ENCODE results near the gene GRIA4.

Gene GRIA4

GRCh38 chr11:105774899-105775298 is 165.0 kb downstream of the GRIA4 start:
- H3K27ac ChIP-seq (ENCODE audit: low read depth, low read length), result no peak overlapping the region
- no peaks in the 10 kb centered on the region; the same call in 1 of the 2 replicates for H3K36me3 ChIP-seq (ENCODE audit: low read length)
- H3K4me2 ChIP-seq (ENCODE audit: low read depth, low read length, poor library complexity, severe bottlenecking), result no peak overlapping the region
- H3K79me2 ChIP-seq (ENCODE audit: insufficient read depth, low read length), result no peaks in the 10 kb centered on the region
- H3K9me3 ChIP-seq (ENCODE audit: insufficient read depth, low read length), result no peaks in the 10 kb centered on the region
- TF ChIP-seq EZH2phosphoT487 (conservative IDR thresholded peaks at IDR 0.05; ENCODE audit: low read length), result no peak
- TF ChIP-seq, protein P1, sequence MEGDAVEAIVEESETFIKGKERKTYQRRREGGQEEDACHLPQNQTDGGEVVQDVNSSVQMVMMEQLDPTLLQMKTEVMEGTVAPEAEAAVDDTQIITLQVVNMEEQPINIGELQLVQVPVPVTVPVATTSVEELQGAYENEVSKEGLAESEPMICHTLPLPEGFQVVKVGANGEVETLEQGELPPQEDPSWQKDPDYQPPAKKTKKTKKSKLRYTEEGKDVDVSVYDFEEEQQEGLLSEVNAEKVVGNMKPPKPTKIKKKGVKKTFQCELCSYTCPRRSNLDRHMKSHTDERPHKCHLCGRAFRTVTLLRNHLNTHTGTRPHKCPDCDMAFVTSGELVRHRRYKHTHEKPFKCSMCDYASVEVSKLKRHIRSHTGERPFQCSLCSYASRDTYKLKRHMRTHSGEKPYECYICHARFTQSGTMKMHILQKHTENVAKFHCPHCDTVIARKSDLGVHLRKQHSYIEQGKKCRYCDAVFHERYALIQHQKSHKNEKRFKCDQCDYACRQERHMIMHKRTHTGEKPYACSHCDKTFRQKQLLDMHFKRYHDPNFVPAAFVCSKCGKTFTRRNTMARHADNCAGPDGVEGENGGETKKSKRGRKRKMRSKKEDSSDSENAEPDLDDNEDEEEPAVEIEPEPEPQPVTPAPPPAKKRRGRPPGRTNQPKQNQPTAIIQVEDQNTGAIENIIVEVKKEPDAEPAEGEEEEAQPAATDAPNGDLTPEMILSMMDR (IDR thresholded peaks at IDR 0.05; ENCODE audit: insufficient read depth, low read length, poor library complexity, severe bottlenecking), result no peak
- no peak overlapping the region for H2AFZ ChIP-seq (ENCODE audit: low read depth, low read length, severe bottlenecking)
- H4K20me1 ChIP-seq (ENCODE audit: low read depth, low read length), result no peaks in the 10 kb centered on the region
- H3K9me2 ChIP-seq (replicated peaks; ENCODE audit: insufficient read depth, low read length), result no peaks in the 10 kb centered on the region
- H3F3A ChIP-seq (ENCODE audit: insufficient read depth), result no peaks in the 10 kb centered on the region
- no peak overlapping the region for H3K9ac ChIP-seq (ENCODE audit: low read length)
- H3K4me3 ChIP-seq (ENCODE audit: insufficient read depth, low read length, poor library complexity, severe bottlenecking), result no peak overlapping the region
- no peaks in the 10 kb centered on the region for H3K27me3 ChIP-seq (ENCODE audit: low read length)

DNA sequence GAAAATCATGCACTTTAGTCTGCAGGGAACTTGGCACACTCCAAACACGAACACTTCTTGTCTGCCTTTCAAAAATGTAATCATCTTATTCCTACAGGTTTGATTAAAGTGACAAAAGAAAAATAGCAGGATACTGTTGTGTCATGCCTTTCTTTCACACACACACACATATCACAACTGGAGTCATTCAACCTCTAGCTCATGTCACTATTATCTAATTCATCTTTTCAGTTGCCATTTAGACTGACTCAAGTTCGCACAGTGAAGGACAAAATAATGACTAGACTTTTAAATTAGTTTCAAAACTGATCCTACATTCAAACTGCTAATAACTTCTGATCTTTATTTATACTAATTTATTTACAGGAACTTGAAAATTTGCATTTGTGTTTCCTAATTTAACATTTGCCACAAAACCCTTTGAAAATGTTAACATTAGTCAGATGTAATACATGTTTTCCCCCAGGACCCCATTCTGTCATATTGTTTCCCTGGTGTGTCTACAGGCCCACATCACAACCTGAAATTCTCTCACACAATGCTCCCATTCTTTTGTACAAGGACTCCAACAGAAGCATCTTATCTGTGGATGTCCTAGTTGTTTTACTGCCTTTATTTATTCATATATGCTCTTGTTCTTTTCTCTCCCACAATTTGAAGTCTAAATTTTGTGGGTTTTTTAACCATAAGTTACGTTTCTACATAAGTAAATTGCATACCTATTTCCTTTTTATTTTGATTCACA is 171.1 kb downstream of the GRIA4 start:
- no peak for TF ChIP-seq EZH2phosphoT487 (conservative IDR thresholded peaks at IDR 0.05; ENCODE audit: low read length)
- TF ChIP-seq, protein P1 (IDR thresholded peaks at IDR 0.05; ENCODE audit: insufficient read depth, low read length, poor library complexity, severe bottlenecking), result no peak
- Histone ChIP-seq H3F3A (ENCODE audit: insufficient read depth) (no peaks in the 10 kb centered on the region), H2AFZ (ENCODE audit: low read depth, low read length, severe bottlenecking) (no peak overlapping the region), H3K9me2 (replicated peaks; ENCODE audit: insufficient read depth, low read length) (no peaks in the 10 kb centered on the region), H3K9me3 (ENCODE audit: insufficient read depth, low read length) (no peaks in the 10 kb centered on the region), H3K27ac (ENCODE audit: low read depth, low read length) (no peak overlapping the region), H3K36me3 (ENCODE audit: low read length) (no peaks in the 10 kb centered on the region; the same call in 1 of the 2 replicates), H3K4me3 (ENCODE audit: insufficient read depth, low read length, poor library complexity, severe bottlenecking) (no peak overlapping the region), H3K27me3 (ENCODE audit: low read length) (no peaks in the 10 kb centered on the region), H4K20me1 (ENCODE audit: low read depth, low read length) (no peaks in the 10 kb centered on the region), H3K79me2 (ENCODE audit: insufficient read depth, low read length) (no peaks in the 10 kb centered on the region), H3K4me2 (ENCODE audit: low read depth, low read length, poor library complexity, severe bottlenecking) (no peak overlapping the region), H3K9ac (ENCODE audit: low read length) (no peak overlapping the region)

DNA sequence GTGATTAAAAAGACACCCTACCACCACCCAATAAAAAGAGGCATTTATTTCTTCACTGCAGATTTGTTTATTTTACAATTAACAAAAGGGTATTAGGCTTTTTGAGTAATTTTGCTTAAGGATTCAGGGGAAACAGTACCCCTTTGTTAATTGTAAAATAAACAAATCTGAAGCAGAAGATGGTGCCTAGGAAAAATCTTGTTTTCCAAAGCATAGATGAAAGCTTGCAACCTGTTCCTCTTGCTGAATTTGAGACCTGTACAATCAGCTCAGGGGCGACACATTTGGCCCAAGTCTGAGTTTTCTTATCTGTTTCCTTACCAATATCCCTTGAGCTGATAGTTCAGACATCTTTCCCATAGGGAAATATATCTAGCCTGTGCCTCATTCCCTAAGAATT is 171.9 kb downstream of the GRIA4 start:
- H3K9me3 ChIP-seq (ENCODE audit: insufficient read depth, low read length), result no peaks in the 10 kb centered on the region
- no peak overlapping the region for H3K27ac ChIP-seq (ENCODE audit: low read depth, low read length)
- H3K36me3 ChIP-seq (ENCODE audit: low read length), result no peaks in the 10 kb centered on the region; the same call in 1 of the 2 replicates
- no peaks in the 10 kb centered on the region for H3F3A ChIP-seq (ENCODE audit: insufficient read depth)
- no peaks in the 10 kb centered on the region for H3K27me3 ChIP-seq (ENCODE audit: low read length)
- TF ChIP-seq EZH2phosphoT487 (conservative IDR thresholded peaks at IDR 0.05; ENCODE audit: low read length), result no peak
- TF ChIP-seq, protein P1 (IDR thresholded peaks at IDR 0.05; ENCODE audit: insufficient read depth, low read length, poor library complexity, severe bottlenecking), result no peak
- no peak overlapping the region for H2AFZ ChIP-seq (ENCODE audit: low read depth, low read length, severe bottlenecking)
- no peaks in the 10 kb centered on the region for H3K9me2 ChIP-seq (replicated peaks; ENCODE audit: insufficient read depth, low read length)
- H3K9ac ChIP-seq (ENCODE audit: low read length), result no peak overlapping the region
- H3K4me3 ChIP-seq (ENCODE audit: insufficient read depth, low read length, poor library complexity, severe bottlenecking), result no peak overlapping the region
- H3K79me2 ChIP-seq (ENCODE audit: insufficient read depth, low read length), result no peaks in the 10 kb centered on the region
- H4K20me1 ChIP-seq (ENCODE audit: low read depth, low read length), result no peaks in the 10 kb centered on the region
- no peak overlapping the region for H3K4me2 ChIP-seq (ENCODE audit: low read depth, low read length, poor library complexity, severe bottlenecking)
